Stimulated activated memory B cell treated with anti-CD40 and anti-IgM and Interleukin-4, amounts not matched to agents 10 μg/mL and 1 μg/mL and 100 μg/mL, for 72 hours (primary cell): ENCODE measurements around the gene ADGRF4.

ENCODE experiments used
- ATAC-seq: fragments of 150-1000 bp; cut with Tn5 transposase; 2 replicates; pipeline ENCODE4 v1.10.0; 2021
- H3K27ac Mint-ChIP-seq: one replicate; pipeline ENCODE4 v1.8.0; 2022; ENCODE audit warnings: mild to moderate bottlenecking, mixed read lengths
- H3K27me3 Mint-ChIP-seq: one replicate; pipeline ENCODE4 v1.8.0; 2022; ENCODE audit warnings: mixed read lengths
- H3K36me3 Mint-ChIP-seq: one replicate; pipeline ENCODE4 v1.8.0; 2022; ENCODE audit warnings: mixed read lengths
- H3K4me1 Mint-ChIP-seq: one replicate; pipeline ENCODE4 v1.8.0; 2022; ENCODE audit warnings: mixed read lengths
- H3K4me3 Mint-ChIP-seq: one replicate; pipeline ENCODE4 v1.8.0; 2022; ENCODE audit warnings: mild to moderate bottlenecking, moderate library complexity, mixed read lengths
- H3K9me3 Mint-ChIP-seq: one replicate; pipeline ENCODE4 v1.8.0; 2022; ENCODE audit warnings: mixed read lengths

The ADGRF4 gene

DNA sequence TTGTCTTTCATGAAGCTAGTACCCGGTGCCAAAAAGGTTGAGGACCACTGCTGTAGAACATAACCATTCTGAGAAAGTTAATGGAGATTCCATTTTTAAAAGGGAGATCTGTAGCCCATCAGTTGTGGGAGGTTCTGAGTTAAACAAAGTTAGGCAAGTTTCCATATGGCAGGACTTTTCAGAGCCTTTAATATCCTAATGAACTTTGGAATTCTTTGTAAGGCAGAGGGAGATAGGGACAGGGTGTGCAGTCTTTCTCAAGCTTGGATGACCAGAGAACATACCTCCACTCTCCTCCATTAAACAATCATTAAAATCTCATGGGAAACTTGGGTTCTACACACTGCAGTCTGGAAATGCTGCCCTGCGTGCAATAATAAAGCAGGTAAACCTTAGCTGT is 14.8 kb downstream of the ADGRF4 start:
- no peak for ATAC-seq
- Mint-ChIP-seq H3K27ac (no peak overlapping the region), H3K4me3 (no peak overlapping the region), H3K9me3 (no peaks in the 10 kb centered on the region), H3K27me3 (peaks cover 12% of the 10 kb centered on the region), H3K36me3 (no peaks in the 10 kb centered on the region), H3K4me1 (peaks cover 6% of the 10 kb centered on the region)

GRCh38 chr6:47714802-47715201 is 16.4 kb downstream of the ADGRF4 start:
- no peak for ATAC-seq
- no peak overlapping the region for H3K27ac Mint-ChIP-seq
- H3K27me3 Mint-ChIP-seq = peaks cover 12% of the 10 kb centered on the region
- no peaks in the 10 kb centered on the region for H3K9me3 Mint-ChIP-seq
- peaks cover 6% of the 10 kb centered on the region for H3K4me1 Mint-ChIP-seq
- no peaks in the 10 kb centered on the region for H3K36me3 Mint-ChIP-seq
- H3K4me3 Mint-ChIP-seq = no peak overlapping the region

GRCh38 chr6:47715782-47716181 is 17.4 kb downstream of the ADGRF4 start:
- ATAC-seq = no peak
- Mint-ChIP-seq H3K9me3 (no peaks in the 10 kb centered on the region), H3K27ac (no peak overlapping the region), H3K27me3 (peaks cover 19% of the 10 kb centered on the region), H3K36me3 (no peaks in the 10 kb centered on the region), H3K4me3 (no peak overlapping the region), H3K4me1 (peaks cover 6% of the 10 kb centered on the region)

DNA sequence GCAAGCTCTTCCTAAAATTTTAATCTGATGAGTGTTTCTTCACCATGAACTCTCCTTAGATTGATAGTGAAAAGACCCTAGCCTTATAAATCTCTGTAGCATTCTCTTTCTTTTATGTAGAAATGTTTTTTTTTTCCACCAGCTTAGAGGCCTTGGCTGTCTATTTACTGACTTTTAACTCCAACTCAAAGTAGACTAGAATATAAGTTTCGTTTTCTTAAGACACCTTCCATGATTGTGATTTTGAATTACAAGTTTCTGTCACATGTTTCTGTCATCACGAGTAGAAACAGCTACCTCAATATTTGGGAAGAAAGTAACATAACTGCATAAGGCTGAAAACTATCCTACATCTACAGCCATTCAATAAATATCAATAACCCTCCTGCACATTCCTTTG is 17.8 kb downstream of the ADGRF4 start:
- Mint-ChIP-seq H3K27me3 (peaks cover 19% of the 10 kb centered on the region), H3K9me3 (no peaks in the 10 kb centered on the region), H3K4me1 (peaks cover 6% of the 10 kb centered on the region), H3K27ac (no peak overlapping the region), H3K4me3 (no peak overlapping the region), H3K36me3 (no peaks in the 10 kb centered on the region)
- no peak for ATAC-seq

DNA sequence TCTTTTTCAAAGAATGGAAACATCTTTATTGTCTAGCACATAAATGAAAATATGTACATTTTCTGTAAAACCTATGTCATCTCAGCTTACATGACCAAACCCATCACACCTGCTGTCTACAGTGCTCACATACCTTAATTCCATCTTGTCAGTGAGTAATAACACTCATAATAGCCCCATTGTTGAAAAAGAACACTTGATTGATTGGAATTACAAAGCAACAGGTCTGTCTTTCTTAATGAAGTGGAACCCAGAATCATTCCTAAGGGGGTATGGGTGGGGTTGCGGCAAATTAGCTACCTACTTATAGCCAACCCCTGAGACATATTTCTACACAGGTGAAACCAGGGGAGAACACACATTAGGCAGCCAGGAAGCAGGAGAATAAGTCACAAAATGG is 20.2 kb downstream of the ADGRF4 start:
- H3K4me3 Mint-ChIP-seq = no peak overlapping the region
- no peak overlapping the region for H3K27ac Mint-ChIP-seq
- H3K27me3 Mint-ChIP-seq = peaks cover 14% of the 10 kb centered on the region
- no peaks in the 10 kb centered on the region for H3K36me3 Mint-ChIP-seq
- ATAC-seq = no peak
- H3K4me1 Mint-ChIP-seq = peaks cover 6% of the 10 kb centered on the region
- H3K9me3 Mint-ChIP-seq = no peaks in the 10 kb centered on the region

- Mint-ChIP-seq H3K9me3 (no peaks in the 10 kb centered on the region), H3K27ac (no peak overlapping the region), H3K4me3 (no peak overlapping the region), H3K27me3 (peaks cover 14% of the 10 kb centered on the region), H3K36me3 (no peaks in the 10 kb centered on the region), H3K4me1 (peaks cover 2% of the 10 kb centered on the region)
- no peak for ATAC-seq
Observed at GRCh38 chr6:47721189-47721588, 22.8 kb downstream of the ADGRF4 start.

- no peak for ATAC-seq
- no peaks in the 10 kb centered on the region for H3K4me1 Mint-ChIP-seq
- H3K9me3 Mint-ChIP-seq = no peaks in the 10 kb centered on the region
- H3K36me3 Mint-ChIP-seq = no peaks in the 10 kb centered on the region
- no peak overlapping the region for H3K4me3 Mint-ChIP-seq
- no peak overlapping the region for H3K27ac Mint-ChIP-seq
- H3K27me3 Mint-ChIP-seq = peaks cover 14% of the 10 kb centered on the region
Observed at GRCh38 chr6:47722194-47722593, 23.8 kb downstream of the ADGRF4 start.

DNA sequence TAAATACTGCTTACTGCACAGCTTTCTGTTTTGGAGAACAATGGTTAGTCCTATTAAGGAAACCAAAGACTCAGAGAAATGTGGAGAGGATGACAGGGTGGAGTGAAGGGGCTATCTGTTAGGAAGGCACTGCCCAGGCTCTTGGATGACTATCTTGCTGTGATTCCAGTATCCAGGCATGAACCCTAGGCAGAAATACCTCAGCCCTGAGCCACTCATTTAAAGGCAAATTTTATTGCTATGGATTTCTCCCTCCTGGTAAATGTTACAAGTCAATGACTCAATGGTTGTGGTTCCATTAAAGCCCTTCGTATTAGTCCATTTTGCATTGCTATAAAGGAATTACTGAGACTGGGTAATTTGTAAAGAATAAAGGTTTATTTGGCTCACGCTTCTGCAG is 25.9 kb downstream of the ADGRF4 start:
- Mint-ChIP-seq H3K9me3 (no peaks in the 10 kb centered on the region), H3K4me1 (no peaks in the 10 kb centered on the region), H3K36me3 (no peaks in the 10 kb centered on the region), H3K4me3 (no peak overlapping the region), H3K27me3 (peaks cover 14% of the 10 kb centered on the region), H3K27ac (no peak overlapping the region)
- ATAC-seq = no peak

- H3K4me3 Mint-ChIP-seq = no peak overlapping the region
- no peaks in the 10 kb centered on the region for H3K4me1 Mint-ChIP-seq
- no peaks in the 10 kb centered on the region for H3K9me3 Mint-ChIP-seq
- no peak for ATAC-seq
- no peak overlapping the region for H3K27ac Mint-ChIP-seq
- no peaks in the 10 kb centered on the region for H3K36me3 Mint-ChIP-seq
- no peaks in the 10 kb centered on the region for H3K27me3 Mint-ChIP-seq
Observed at GRCh38 chr6:47727391-47727790, 29.0 kb downstream of the ADGRF4 start.

DNA sequence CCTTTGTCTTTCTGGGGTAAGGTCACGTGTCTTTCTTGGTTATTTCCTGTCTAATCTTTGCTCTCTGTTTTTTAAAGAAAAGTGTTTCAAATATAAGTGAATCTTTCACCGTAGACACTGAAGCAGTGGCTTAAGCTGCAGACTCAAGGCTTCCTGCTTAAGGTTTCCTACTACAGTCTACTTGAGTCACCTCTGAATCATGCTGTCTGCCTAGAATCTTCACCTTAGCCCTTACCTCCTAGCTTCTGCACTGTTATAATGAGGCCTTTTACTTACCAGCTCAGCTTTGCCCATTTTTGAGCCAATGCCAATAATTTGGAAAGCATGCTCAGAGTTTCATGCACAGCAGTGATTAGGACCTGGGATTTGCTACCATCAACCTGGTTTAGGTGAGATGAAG is 30.6 kb downstream of the ADGRF4 start:
- ATAC-seq = no peak
- Mint-ChIP-seq H3K36me3 (no peaks in the 10 kb centered on the region), H3K27me3 (no peaks in the 10 kb centered on the region), H3K4me1 (no peaks in the 10 kb centered on the region), H3K4me3 (no peak overlapping the region), H3K9me3 (no peaks in the 10 kb centered on the region), H3K27ac (no peak overlapping the region)

- H3K27ac Mint-ChIP-seq = no peak overlapping the region
- no peaks in the 10 kb centered on the region for H3K4me1 Mint-ChIP-seq
- H3K36me3 Mint-ChIP-seq = no peaks in the 10 kb centered on the region
- ATAC-seq = no peak
- H3K27me3 Mint-ChIP-seq = no peaks in the 10 kb centered on the region
- no peak overlapping the region for H3K4me3 Mint-ChIP-seq
- H3K9me3 Mint-ChIP-seq = no peaks in the 10 kb centered on the region
Observed at GRCh38 chr6:47729457-47729856, 31.1 kb downstream of the ADGRF4 start.

GRCh38 chr6:47733879-47734558 is 35.6 kb downstream of the ADGRF4 start:
- H3K36me3 Mint-ChIP-seq = no peaks in the 10 kb centered on the region
- no peak overlapping the region for H3K4me3 Mint-ChIP-seq
- H3K9me3 Mint-ChIP-seq = no peaks in the 10 kb centered on the region
- ATAC-seq = no peak
- no peak overlapping the region for H3K27ac Mint-ChIP-seq
- no peaks in the 10 kb centered on the region for H3K4me1 Mint-ChIP-seq
- no peaks in the 10 kb centered on the region for H3K27me3 Mint-ChIP-seq

DNA sequence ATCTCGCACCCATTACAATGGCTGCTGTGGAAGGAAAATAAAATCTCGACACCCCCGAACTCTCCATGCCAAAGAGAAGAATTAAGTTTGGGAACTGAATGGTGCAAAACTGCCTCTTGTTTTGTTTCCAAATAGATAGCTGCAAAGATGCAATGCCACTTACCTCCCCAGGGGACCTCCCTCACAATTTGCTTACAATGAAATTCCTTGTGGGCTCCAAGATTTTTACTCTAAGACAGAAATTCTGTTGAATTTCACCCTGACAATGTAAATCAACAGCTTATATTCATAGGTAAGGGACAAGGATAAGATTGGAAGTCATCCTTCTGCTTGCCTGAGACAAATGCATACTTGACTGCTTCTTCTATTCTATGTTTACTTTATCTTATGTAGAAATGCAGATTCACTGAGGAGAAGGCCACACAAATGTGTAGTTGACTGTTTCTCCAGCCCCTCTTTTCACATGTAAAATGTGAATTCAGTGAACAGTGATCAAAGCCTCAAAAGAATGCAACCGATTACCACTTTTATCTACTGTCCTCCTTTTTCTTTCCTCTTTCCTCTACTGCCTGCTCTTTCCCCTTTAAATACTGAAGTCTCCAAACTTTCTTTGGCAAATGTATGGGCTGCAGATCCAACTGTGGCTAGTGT is 36.6 kb downstream of the ADGRF4 start:
- ATAC-seq = no peak
- no peaks in the 10 kb centered on the region for H3K9me3 Mint-ChIP-seq

GRCh38 chr6:47736083-47736700 is 37.8 kb downstream of the ADGRF4 start:
- Mint-ChIP-seq H3K27ac (no peak overlapping the region), H3K27me3 (no peaks in the 10 kb centered on the region), H3K36me3 (no peaks in the 10 kb centered on the region), H3K4me3 (no peak overlapping the region), H3K4me1 (no peaks in the 10 kb centered on the region), H3K9me3 (no peaks in the 10 kb centered on the region)
- no peak for ATAC-seq

More for the DNA sequence above, 36.6 kb downstream of the ADGRF4 start:
- Mint-ChIP-seq H3K4me1 (no peaks in the 10 kb centered on the region), H3K36me3 (no peaks in the 10 kb centered on the region), H3K4me3 (no peak overlapping the region), H3K27me3 (no peaks in the 10 kb centered on the region), H3K27ac (no peak overlapping the region)

DNA sequence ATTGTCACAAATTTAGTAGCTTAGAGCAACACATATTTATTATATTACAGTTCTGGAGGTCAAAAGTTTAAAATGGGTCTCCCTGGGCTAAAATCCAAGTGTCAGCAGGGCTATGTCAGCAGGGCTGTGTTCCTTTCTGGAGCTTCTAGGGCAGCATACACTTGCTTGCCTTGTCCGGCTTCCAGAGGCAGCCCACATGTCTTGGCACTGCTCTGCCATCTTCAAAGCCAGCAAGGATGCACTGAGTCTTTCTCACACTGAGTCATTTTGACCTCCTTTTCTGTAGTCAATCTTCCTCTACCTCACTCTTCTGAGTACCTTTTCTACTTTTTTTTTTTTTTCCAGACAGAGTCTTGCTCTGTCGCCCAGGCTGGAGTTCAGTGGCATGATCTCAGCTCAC is 39.0 kb downstream of the ADGRF4 start:
- H3K4me1 Mint-ChIP-seq = no peaks in the 10 kb centered on the region
- H3K27me3 Mint-ChIP-seq = no peaks in the 10 kb centered on the region
- ATAC-seq = no peak
- H3K27ac Mint-ChIP-seq = no peak overlapping the region
- H3K4me3 Mint-ChIP-seq = no peak overlapping the region
- H3K9me3 Mint-ChIP-seq = no peaks in the 10 kb centered on the region
- H3K36me3 Mint-ChIP-seq = no peaks in the 10 kb centered on the region

GRCh38 chr6:47740714-47741113 is 42.3 kb downstream of the ADGRF4 start:
- Mint-ChIP-seq H3K4me3 (no peak overlapping the region), H3K27me3 (no peaks in the 10 kb centered on the region), H3K36me3 (no peaks in the 10 kb centered on the region), H3K4me1 (no peaks in the 10 kb centered on the region), H3K9me3 (peaks cover 4% of the 10 kb centered on the region), H3K27ac (no peak overlapping the region)
- no peak for ATAC-seq
